ENCODE data around the gene CCKAR. TPM values are rescaled to one million over a fixed set of nuclear protein-coding genes. Genes with fewer than 3 reads are reported as not detected.

CCKAR gene
- total RNA-seq, 2 donors from 2014 or later: not detected

DNA sequence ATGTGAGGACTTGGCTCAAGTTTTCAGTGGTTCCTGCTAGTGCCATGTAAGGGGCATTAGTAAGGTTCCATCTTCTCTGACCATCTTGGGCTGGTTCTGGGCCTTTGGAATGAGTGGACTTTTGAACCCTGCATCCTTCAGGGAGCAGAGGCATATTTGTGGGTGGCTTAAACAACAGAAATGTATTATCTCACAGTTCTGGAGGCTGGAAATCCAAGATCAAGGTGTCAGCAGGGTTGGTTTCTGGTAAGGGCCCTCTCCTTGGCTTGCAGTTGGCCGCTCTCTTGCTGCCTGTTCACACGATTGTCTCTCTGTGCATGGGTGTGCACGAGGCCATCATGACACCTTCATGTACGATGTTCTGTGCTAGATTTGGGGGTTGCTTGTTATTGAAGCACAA lies 21.3 kb downstream of the CCKAR start:
- DNase-seq (ENCODE audit: low spot score): no peak
- H3K27me3 ChIP-seq: no peaks in the 10 kb centered on the region
- TF ChIP-seq, protein P1, sequence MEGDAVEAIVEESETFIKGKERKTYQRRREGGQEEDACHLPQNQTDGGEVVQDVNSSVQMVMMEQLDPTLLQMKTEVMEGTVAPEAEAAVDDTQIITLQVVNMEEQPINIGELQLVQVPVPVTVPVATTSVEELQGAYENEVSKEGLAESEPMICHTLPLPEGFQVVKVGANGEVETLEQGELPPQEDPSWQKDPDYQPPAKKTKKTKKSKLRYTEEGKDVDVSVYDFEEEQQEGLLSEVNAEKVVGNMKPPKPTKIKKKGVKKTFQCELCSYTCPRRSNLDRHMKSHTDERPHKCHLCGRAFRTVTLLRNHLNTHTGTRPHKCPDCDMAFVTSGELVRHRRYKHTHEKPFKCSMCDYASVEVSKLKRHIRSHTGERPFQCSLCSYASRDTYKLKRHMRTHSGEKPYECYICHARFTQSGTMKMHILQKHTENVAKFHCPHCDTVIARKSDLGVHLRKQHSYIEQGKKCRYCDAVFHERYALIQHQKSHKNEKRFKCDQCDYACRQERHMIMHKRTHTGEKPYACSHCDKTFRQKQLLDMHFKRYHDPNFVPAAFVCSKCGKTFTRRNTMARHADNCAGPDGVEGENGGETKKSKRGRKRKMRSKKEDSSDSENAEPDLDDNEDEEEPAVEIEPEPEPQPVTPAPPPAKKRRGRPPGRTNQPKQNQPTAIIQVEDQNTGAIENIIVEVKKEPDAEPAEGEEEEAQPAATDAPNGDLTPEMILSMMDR (IDR thresholded peaks at IDR 0.05): no peak
- no peaks in the 10 kb centered on the region for H3K4me1 ChIP-seq
- H3K27ac ChIP-seq: no peak overlapping the region
- H3K4me3 ChIP-seq: no peak overlapping the region
- H3K9me3 ChIP-seq: peaks cover 0 to 10% of the 10 kb centered on the region in 2 donors
- H3K36me3 ChIP-seq: no peaks in the 10 kb centered on the region

DNA sequence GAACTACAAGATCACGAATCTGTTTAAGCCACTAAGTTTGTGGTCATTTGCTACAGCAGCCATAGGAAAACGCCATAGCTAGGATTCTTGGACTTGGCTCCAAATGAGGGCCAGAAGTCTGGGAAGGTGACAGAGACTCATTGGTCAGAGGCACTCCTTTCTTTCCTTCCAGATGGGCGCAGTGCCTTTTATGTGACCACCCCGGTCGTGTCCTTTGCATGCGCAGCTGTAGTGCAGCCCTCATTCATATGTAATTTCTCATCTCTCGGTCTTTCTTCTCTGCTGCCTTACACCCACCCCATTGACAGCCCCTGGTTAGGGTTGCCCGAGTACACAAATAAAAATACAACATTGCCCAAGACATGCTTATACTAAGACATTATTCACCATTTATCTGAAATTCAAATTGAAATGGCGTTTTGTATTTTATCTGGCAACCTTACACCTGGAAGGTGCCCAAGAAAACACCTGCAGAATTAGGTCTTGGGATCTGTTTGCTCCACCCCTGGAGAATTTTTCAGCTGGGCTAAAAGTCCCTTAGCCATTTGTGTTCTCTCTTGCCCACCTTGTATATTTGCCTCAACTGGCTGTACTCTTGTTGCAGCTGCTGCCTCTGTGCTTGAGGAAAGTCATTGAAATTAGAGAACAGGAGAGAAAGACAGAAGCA lies 21.9 kb downstream of the CCKAR start:
- H3K27me3 ChIP-seq: no peaks in the 10 kb centered on the region
- TF ChIP-seq, protein P1 (IDR thresholded peaks at IDR 0.05): no peak
- H3K4me1 ChIP-seq: no peaks in the 10 kb centered on the region
- no peaks in the 10 kb centered on the region for H3K36me3 ChIP-seq
- no peak overlapping the region for H3K4me3 ChIP-seq
- no peak overlapping the region for H3K27ac ChIP-seq
- no peak for DNase-seq (ENCODE audit: low spot score)
- H3K9me3 ChIP-seq: peaks cover 0 to 10% of the 10 kb centered on the region in 2 donors

DNA sequence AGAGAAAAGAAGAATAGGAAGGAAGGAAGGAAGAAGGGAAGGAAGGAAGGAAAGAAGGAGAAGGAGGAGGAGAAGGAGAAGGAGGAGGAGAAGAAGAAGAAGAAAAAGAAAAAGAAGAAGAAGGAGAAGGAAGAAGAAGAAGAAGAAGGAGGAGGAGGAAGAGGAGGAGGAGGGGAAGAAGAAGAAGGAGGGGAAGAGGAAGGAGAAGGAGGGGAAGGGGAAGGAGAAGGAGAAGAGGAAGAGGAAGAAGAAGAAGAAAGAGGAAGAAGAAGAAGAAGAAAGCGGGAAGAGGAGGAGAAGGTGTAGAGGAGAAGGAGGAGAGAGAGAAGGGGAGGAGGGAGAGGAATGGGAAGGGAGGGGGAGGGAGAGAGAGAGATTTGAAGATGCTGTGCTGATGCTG lies 22.6 kb downstream of the CCKAR start:
- TF ChIP-seq, protein P1 (IDR thresholded peaks at IDR 0.05): no peak
- no peaks in the 10 kb centered on the region for H3K27me3 ChIP-seq
- no peaks in the 10 kb centered on the region for H3K4me1 ChIP-seq
- peaks cover 0 to 6% of the 10 kb centered on the region in 2 donors for H3K9me3 ChIP-seq
- no peak for DNase-seq (ENCODE audit: low spot score)
- H3K36me3 ChIP-seq: no peaks in the 10 kb centered on the region
- H3K27ac ChIP-seq: no peak overlapping the region
- no peak overlapping the region for H3K4me3 ChIP-seq

DNA sequence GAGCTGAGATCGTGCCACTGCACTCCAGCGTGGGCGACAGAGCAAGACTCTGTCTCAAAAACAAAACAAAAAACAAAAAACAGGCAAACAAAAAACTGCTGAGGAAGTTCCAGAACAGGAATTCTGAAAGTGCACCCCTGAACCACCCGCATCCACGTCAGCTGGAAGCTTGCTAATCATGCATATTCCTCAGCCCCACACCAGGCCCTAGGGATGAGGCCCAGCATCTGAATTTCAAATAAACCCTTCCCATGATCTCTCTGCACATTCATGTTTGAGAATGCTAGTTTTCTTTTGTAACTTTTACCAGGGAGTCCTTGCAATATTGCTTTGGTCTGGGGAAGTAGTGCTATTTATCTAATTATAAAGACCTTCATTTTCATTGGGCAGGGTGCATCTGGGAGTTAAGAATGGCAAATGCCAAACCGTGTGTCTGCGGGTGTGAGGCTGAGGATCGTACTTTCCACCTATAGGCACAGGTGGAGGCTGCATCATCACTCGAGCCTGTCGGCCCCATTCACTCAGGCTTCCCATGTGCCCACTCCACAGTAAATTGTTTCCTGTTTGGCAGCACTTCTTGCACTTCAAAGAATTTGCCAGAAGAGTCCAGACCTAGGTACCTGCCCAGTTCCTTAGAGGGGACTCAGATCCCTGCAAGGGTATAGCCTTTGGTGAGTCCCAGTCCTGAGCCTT lies 23.6 kb downstream of the CCKAR start:
- H3K9me3 ChIP-seq: peaks cover 0 to 5% of the 10 kb centered on the region in 2 donors
- no peak overlapping the region for H3K4me3 ChIP-seq
- H3K4me1 ChIP-seq: no peaks in the 10 kb centered on the region
- TF ChIP-seq, protein P1 (IDR thresholded peaks at IDR 0.05): no peak
- H3K27me3 ChIP-seq: no peaks in the 10 kb centered on the region
- H3K27ac ChIP-seq: no peak overlapping the region
- DNase-seq (ENCODE audit: low spot score): no peak
- H3K36me3 ChIP-seq: no peaks in the 10 kb centered on the region

DNA sequence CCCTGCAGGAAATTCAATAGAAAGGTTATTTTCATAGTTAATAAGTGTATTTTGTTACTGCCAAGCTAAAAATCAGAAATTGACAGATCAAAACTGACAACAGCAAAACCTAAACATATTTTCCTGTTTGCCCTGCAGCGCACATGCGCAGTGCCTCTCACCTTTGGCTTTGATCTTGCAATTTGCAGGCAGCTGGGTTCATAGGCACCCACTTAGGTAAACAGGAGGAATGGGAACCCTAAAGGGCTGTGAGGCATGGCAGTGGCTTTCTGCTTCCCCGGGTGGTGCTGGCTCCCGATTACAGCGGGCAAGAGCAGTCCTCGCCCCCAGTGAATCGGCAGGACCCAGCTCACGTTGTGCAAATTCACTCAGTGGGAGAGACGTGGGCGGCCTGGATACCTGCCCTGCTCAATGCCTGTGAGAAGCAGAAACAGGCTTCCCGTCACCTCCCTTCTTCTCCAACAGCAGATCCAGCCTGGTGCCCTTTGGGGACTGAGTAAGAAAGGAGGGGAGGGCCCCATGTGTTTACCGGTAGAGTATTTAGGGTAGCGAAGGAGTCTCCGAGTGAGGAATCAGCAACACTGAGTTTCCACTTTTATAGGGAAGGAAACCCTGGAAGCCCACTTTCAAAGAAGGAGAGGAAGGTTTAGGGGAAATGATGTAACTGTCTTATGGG lies 25.7 kb downstream of the CCKAR start:
- TF ChIP-seq, protein P1 (IDR thresholded peaks at IDR 0.05): no peak
- no peaks in the 10 kb centered on the region for H3K36me3 ChIP-seq
- H3K27ac ChIP-seq: no peak overlapping the region
- no peaks in the 10 kb centered on the region for H3K27me3 ChIP-seq
- H3K4me1 ChIP-seq: no peaks in the 10 kb centered on the region
- no peak for DNase-seq (ENCODE audit: low spot score)
- H3K9me3 ChIP-seq: peaks cover 0 to 5% of the 10 kb centered on the region in 2 donors
- H3K4me3 ChIP-seq: no peak overlapping the region

All from right atrium auricular region (tissue), 2 donors.